Measurements from ENCODE around the gene PHF21B.

DNA sequence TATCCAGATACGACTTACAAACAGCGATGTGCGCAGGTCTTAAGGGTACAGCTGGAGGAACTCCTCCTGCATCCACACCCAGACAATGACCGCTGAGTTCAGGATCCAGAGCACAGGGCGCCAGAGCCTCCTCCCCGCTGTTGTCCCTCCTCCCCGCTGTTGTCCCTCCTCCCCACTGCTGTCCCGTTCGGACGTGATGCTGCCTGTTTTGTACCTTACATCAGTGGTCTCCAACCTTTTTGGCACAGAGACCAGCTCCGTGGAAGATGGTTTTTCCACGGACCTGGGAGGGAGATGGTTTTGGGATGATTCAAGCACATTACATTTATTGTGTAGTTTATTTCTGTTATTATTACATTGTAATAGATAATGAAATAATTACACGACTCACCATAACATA lies 62.0 kb downstream of the PHF21B start:
- TF ChIP-seq, protein P1, sequence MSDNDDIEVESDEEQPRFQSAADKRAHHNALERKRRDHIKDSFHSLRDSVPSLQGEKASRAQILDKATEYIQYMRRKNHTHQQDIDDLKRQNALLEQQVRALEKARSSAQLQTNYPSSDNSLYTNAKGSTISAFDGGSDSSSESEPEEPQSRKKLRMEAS (IDR thresholded peaks at IDR 0.05): no peak
- TF ChIP-seq ZNF274 (IDR thresholded peaks at IDR 0.05; ENCODE audit: borderline replicate concordance, extremely low read depth, low read length): no peak
- TF ChIP-seq FOSL1 (IDR thresholded peaks at IDR 0.05; ENCODE audit: insufficient read depth, low read depth, low read length): no peak
- no peak for TF ChIP-seq CTCF (IDR thresholded peaks at IDR 0.05; ENCODE audit: control extremely low read depth in 1 of 3, insufficient read depth in 1 of 3, low read depth in 1 of 3, low read length in 3 of 3)
- TF ChIP-seq POLR2A (IDR thresholded peaks at IDR 0.05; ENCODE audit: control extremely low read depth in 1 of 2, low read depth in 2 of 2, low read length in 2 of 2): no peak
- TF ChIP-seq KDM5A (IDR thresholded peaks at IDR 0.05; ENCODE audit: low read length): no peak
- no peak for TF ChIP-seq USF2 (IDR thresholded peaks at IDR 0.05; ENCODE audit: low read length)

Measured in H1 (cell line).